HG02588 (cell line): ENCODE results near the gene WWOX.
"Not testable (repeated sequence)": the region's sequence is repeated elsewhere in the genome, so short reads cannot be mapped to it uniquely, and the experiment has no call there.

Source experiments
- ATAC-seq: cut with Tn5 transposase; IDR thresholded peaks from one replicate; pipeline ENCODE4 v1.9.1; 2021; ENCODE audit warnings: mild to moderate bottlenecking, moderate library complexity; ENCODE audit not compliant: unreplicated experiment

WWOX gene

GRCh38 chr16:79260890-79261289, 1161.4 kb downstream of the WWOX start:
- not testable (repeated sequence) for ATAC-seq

GRCh38 chr16:79261481-79261940, 1162.1 kb downstream of the WWOX start:
- ATAC-seq, result no peak

DNA sequence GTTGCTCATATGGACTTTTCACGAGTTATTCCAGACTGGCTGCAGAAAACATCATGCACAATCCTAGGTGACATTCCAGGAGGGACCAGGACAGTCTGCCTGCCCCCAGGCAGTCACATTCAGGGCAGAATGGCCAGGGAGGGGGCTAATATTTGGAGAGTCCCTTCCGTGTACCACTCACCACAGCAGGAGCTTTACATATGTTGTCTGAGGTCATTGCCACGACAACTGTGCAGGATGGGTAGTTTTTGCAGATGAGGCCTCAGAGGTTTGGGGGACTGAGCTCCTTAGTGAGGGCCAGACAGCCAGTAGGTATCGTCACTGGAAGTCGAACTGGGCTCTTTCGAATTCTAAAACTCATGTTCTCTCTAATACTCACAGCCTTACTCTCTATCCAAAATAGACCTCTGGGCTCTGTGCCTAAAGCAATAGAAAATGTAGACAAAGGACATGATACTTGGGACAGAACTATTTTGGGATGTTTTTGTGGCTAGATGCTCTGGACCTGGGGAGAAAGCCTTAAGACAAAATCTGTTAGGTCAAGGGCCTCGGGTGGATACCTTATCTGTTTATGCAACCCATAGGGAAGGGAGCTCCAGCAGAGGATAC, 1162.6 kb downstream of the WWOX start:
- no peak for ATAC-seq
